Calu3 (cell line): Measurements from ENCODE around the gene SPP2. TPM values are rescaled to one million over a fixed set of nuclear protein-coding genes. Genes with fewer than 3 reads are reported as not detected.

Experiments
- BruUV-seq: library from RNA; stranded (reverse); fragments of 400-500 nt; replicated peaks from 2 replicates; lab custom pipeline; 2021; lab: Mats Ljungman, UMichigan
- CTCF ChIA-PET: fragments of 300-600 bp; sonication (Branson Sonifier 250); formaldehyde crosslinking; loops from one replicate; lab custom pipeline; 2022; ENCODE audit warnings: antibody characterized with exemption; lab: Charles Lee
- DNase-seq: peaks from one replicate; pipeline ENCODE4 v3.0.0; 2022
- H3K27ac Mint-ChIP-seq: one replicate; pipeline ENCODE4 v1.8.0; 2022; ENCODE audit warnings: mixed read lengths; ENCODE audit not compliant: unreplicated experiment
- H3K27me3 Mint-ChIP-seq: one replicate; pipeline ENCODE4 v1.8.0; 2022; ENCODE audit warnings: mixed read lengths; ENCODE audit not compliant: unreplicated experiment
- H3K36me3 Mint-ChIP-seq: one replicate; pipeline ENCODE4 v1.8.0; 2022; ENCODE audit warnings: mild to moderate bottlenecking, moderate library complexity, mixed read lengths; ENCODE audit not compliant: insufficient read depth, unreplicated experiment
- H3K4me1 Mint-ChIP-seq: one replicate; pipeline ENCODE4 v1.8.0; 2022; ENCODE audit warnings: mild to moderate bottlenecking, low read depth, mixed read lengths; ENCODE audit not compliant: unreplicated experiment
- H3K4me3 Mint-ChIP-seq: one replicate; pipeline ENCODE4 v1.8.0; 2022; ENCODE audit warnings: mild to moderate bottlenecking, low read depth, moderate library complexity, mixed read lengths; ENCODE audit not compliant: unreplicated experiment
- H3K9me3 Mint-ChIP-seq: one replicate; pipeline ENCODE4 v1.8.0; 2022; ENCODE audit warnings: low read depth, mixed read lengths; ENCODE audit not compliant: unreplicated experiment
- CTCF ChIP-seq: fragments of 200-600 bp; IDR thresholded peaks from one replicate; pipeline ENCODE4 v1.8.0; 2022; ENCODE audit warnings: antibody characterized with exemption; ENCODE audit not compliant: unreplicated experiment
- intact Hi-C: fragments of 100-400 bp; cut with micrococcal nuclease; formaldehyde crosslinking; loops from one replicate; pipeline ENCODE4 v1.10.0; 2022; ENCODE audit not compliant: unreplicated experiment
- total RNA-seq: library from RNA; stranded (reverse); gene quantifications from 2 replicates; pipeline ENCODE4 v1.2.3, GENCODE V29; 2022

SPP2 gene
- total RNA-seq, 1 experiment from 2014 or later = not detected

DNA sequence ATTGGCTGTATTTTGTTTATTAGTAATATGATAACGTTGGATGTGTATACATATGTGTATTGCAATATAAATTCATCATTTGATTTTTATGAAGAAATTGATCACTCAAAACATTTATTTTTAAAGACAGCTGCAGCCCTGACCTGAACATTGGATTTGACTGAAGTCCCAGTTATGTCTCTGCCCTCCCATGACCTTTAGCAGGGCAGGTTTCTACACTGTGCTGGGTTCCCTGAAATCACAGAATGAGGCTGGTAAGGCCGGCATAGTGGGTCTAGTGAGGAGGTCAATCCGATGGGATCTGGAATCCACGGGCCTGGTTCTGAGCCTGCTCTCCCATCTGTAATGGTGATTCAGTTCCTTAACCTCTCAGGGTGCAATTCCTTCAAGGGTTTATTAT, 22.0 kb downstream of the SPP2 start:
- BruUV-seq = no TSS peak
- Mint-ChIP-seq H3K27ac (no peak overlapping the region), H3K36me3 (no peaks in the 10 kb centered on the region), H3K9me3 (peaks cover 2% of the 10 kb centered on the region), H3K4me1 (peaks cover 34% of the 10 kb centered on the region), H3K27me3 (no peaks in the 10 kb centered on the region), H3K4me3 (no peak overlapping the region)
- CTCF ChIA-PET = interaction anchor here (1.5 kb wide), 1 partner anchor 10 kb away, joined by 4 read pairs; no protein-coding TSS in a partner anchor
- TF ChIP-seq CTCF = no peak
- intact Hi-C loops = no loop called here
- DNase-seq = no peak

DNA sequence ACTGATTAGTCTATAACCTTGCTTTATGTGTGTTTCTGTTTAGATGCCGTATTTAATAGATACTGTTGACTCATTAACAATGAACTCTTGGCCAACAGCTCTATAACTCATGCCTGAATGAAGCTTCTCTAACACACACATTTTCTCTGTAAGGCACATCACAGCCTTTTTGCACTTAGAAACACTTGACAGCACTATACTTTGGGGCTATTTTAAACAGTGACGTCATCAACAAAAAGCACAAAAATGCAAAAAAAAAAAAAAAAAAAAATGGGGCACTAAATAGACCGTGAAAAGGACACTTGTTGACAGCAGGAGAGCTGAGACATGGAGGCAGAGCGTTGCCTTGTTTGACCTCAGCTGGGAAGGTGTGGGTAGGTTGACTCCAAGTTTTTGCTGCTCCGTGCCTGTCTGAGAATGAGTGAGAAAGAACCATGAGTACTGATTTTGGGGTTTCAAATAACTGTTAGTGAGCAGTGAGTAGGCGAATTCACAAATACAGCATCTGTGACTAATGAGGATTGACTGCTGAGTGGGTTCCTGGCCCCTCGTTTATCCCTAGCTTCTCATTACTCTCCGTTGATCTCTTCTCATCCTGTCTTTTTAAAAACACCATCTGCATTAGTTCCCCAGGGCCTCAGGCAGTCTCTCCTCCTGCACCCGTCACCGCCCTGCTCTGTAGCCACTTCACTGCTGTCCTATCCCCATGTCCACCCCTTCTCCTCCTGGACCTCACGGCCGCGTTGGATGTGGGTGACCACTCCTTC, 24.4 kb downstream of the SPP2 start:
- CTCF ChIA-PET = interaction anchor here (0.6 to 0.7 kb wide), 3 partner anchors 23 to 167 kb away, joined by 3 to 10 read pairs (median 3); no protein-coding TSS in a partner anchor
- Mint-ChIP-seq H3K27me3 (no peaks in the 10 kb centered on the region), H3K4me3 (no peak overlapping the region), H3K27ac (no peak overlapping the region), H3K4me1 (peaks cover 34% of the 10 kb centered on the region), H3K36me3 (no peaks in the 10 kb centered on the region), H3K9me3 (no peaks in the 10 kb centered on the region)
- intact Hi-C loops = no loop called here
- no peak for TF ChIP-seq CTCF
- BruUV-seq = no TSS peak
- no peak for DNase-seq

DNA sequence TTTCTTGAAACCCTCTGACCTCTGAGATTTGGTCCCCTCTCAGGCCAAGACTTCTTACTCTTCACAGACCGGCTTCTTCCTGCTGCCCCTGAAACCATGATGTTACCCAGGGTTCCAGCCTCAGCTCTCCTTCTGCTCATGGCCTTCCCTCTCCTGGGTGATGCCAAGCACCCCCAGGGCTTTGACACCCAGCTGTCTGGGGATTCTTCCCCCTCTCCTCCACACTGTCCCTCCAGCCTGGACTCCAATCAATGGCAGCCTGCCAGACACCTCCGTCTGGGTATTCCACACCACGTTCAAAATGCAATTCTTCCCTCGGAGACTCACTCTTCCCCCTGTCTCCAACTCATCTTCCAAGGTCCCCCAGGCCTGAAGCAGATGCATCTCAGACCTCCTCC, 25.0 kb downstream of the SPP2 start:
- TF ChIP-seq CTCF = no peak
- Mint-ChIP-seq H3K4me3 (no peak overlapping the region), H3K27me3 (no peaks in the 10 kb centered on the region), H3K27ac (no peak overlapping the region), H3K4me1 (peaks cover 34% of the 10 kb centered on the region), H3K36me3 (no peaks in the 10 kb centered on the region), H3K9me3 (no peaks in the 10 kb centered on the region)
- DNase-seq = no peak
- intact Hi-C loops = no loop called here
- CTCF ChIA-PET = no interaction called here
- no TSS peak for BruUV-seq

- TF ChIP-seq CTCF = no peak
- DNase-seq = no peak
- H3K4me1 Mint-ChIP-seq = peaks cover 34% of the 10 kb centered on the region
- H3K36me3 Mint-ChIP-seq = no peaks in the 10 kb centered on the region
- H3K27me3 Mint-ChIP-seq = no peaks in the 10 kb centered on the region
- H3K4me3 Mint-ChIP-seq = no peak overlapping the region
- H3K9me3 Mint-ChIP-seq = no peaks in the 10 kb centered on the region
- intact Hi-C loops = no loop called here
- no peak overlapping the region for H3K27ac Mint-ChIP-seq
- no TSS peak for BruUV-seq
- CTCF ChIA-PET = interaction anchor here (0.8 kb wide), 1 partner anchor 15 kb away, joined by 3 read pairs; no protein-coding TSS in a partner anchor
Measured at GRCh38 chr2:234075947-234076346, 25.4 kb downstream of the SPP2 start.
